Upper lobe of left lung (tissue), 4 donors: ENCODE measurements around the gene RER1.

Experiments
- EP300 ChIP-seq, 4 donors: sonication (generic); formaldehyde crosslinking; IDR thresholded peaks; one replicate each; pipeline ENCODE4 v1.5.1; 2017; ENCODE audit warnings: antibody characterized with exemption in 4 of 4, control low read depth in 2 of 4
- TF ChIP-seq, protein P1 (sequence below), 6 experiments: fragments of 450-650 bp in 4 of 6; fragments of 200-600 bp in 2 of 6; sonication (generic) in 2 of 6; IDR thresholded peaks; one replicate each; pipeline ENCODE4 v1.5.1; 2016 to 2019; ENCODE audit warnings: antibody characterized with exemption in 6 of 6

DNA sequence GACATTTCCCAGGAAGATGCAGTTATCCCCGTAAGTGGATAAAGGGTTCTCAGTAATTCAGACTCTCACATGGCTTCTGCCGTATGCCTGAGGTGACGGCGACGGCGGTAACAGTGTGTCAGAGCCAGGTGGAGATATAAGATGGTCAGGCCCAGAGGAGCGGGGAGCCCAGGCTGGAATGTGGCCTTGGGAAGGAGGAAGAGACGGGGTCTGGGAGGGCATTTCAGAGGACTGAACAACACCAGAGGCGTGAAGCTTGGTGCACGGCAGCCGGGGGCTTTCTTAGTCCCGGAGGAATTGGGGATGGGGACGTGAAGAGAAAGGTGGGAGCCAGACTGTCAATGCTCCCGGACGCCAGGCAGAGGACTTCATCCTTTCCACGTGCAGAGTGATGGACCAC lies 1.0 kb downstream of the RER1 start:
- TF ChIP-seq, protein P1, sequence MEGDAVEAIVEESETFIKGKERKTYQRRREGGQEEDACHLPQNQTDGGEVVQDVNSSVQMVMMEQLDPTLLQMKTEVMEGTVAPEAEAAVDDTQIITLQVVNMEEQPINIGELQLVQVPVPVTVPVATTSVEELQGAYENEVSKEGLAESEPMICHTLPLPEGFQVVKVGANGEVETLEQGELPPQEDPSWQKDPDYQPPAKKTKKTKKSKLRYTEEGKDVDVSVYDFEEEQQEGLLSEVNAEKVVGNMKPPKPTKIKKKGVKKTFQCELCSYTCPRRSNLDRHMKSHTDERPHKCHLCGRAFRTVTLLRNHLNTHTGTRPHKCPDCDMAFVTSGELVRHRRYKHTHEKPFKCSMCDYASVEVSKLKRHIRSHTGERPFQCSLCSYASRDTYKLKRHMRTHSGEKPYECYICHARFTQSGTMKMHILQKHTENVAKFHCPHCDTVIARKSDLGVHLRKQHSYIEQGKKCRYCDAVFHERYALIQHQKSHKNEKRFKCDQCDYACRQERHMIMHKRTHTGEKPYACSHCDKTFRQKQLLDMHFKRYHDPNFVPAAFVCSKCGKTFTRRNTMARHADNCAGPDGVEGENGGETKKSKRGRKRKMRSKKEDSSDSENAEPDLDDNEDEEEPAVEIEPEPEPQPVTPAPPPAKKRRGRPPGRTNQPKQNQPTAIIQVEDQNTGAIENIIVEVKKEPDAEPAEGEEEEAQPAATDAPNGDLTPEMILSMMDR (IDR thresholded peaks at IDR 0.05), result no peak
- TF ChIP-seq EP300 (IDR thresholded peaks at IDR 0.05), result no peak
